Kidney glomerular epithelial cell (primary cell): ENCODE data around the gene TMEM69.
"Not testable (repeated sequence)": the region's sequence is repeated elsewhere in the genome, so short reads cannot be mapped to it uniquely, and the experiment has no call there.

Experiments
- DNase-seq: peaks from one replicate; lab custom pipeline; 2025; lab: John Stamatoyannopoulos, UW

The TMEM69 gene

GRCh38 chr1:45678489-45678888 lies 9.5 kb upstream of the TMEM69 start:
- no peak for DNase-seq

GRCh38 chr1:45679123-45679522 lies 8.9 kb upstream of the TMEM69 start:
- no peak for DNase-seq

DNA sequence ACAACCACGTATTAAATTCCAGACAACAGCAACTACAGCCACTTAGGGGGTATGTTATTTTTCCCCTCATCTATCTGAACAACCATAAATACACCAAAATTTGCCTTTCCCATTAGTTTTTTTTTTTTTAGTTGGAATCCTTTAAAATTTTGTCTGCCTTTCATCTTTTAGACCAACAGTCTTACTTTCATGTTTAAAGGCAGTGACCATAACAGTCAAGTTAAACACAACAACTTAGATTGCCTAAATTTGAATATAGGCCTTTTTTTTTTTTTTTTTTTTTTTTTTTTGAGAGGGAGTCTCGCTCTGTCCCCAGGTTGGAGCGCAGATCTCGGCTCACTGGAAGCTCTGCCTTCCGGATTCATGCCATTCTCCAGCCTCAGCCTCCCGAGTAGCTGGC lies 5.0 kb upstream of the TMEM69 start:
- DNase-seq, result no peak

DNA sequence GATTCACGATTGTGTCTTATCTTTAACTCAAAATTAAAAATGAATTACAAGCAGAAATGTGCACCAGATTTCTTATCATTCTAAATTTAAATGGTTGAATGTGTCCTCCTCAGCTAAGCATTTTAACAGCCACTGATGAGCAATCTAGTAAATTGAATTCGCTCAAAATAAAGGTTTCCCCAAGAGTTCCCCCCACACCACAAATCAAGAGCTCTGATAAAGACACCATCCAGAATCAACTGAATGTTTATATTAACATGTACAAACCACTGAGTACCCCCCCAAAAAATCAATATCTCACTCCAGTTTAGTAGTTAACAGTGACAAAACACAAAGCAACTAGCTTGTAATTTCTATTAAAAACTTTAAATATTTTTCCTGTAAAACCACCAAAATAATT lies 3.6 kb upstream of the TMEM69 start:
- no peak for DNase-seq

DNA sequence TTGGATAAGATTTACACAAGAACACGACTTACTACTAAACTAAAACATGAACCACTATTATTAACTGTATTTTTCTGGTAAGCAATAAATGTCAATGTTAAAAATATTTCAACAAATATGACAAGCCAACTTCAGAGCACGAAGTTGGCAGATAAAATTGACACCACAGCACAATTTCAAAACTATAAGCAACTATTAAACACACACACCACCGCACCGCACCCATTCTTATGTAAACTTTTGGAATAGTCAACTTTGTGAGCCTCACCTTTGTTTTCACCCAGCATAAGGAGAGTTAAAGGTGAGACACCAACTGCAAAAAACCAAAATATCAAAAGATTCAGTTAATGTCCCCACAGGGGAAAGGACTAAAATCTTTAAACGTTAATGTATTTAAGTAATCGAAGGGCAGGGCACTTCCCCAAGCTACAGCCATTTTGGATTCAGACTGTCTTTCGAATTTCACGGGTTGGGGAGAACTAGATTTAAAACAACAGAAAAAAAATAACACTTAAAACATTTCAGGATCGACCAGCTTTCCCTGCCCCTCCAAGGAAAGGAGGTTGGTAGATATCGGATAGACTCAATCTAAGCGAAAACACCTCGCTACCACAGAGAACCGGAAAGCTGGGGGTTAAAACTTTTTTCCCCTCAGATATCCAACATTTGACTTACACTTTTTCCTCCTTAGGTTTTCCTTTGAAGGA lies 2.5 kb upstream of the TMEM69 start:
- no peak for DNase-seq

- DNase-seq, result no peak
Observed at GRCh38 chr1:45686015-45686287, 2.0 kb upstream of the TMEM69 start.

DNA sequence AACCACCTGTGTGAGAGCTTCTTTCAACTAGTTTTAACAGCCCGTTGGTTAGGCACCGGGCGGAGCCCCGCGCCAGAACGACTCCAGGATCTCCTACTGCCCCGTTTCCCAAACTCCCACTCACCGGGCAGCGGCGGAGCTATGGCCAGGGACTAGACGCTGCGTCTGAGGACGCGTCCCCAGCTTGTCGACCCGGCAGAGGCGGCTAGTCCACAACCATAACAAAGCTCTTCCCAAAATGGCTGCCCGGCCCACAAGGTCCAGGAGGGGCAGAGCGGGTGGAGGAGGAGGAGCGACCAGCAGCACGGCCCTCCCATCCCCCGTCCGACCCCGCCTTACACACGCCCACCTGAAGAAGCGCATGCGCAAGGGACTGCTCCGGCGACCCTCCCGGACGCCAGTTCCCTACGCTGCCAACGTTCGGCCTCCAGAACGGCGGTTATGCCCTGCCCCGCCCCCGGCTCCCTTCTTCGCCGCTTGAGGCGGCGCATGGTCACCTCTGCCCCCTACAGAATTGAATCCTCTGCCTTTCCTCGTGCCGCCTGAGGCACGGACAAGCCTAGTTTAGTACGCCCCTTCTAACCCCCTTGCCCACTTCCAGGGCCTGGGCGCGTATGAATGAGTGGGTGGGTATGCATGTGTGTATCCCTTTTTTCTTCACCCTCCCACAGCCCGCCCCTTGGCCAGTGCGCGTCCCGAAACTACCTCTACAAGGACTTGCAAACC lies 1.5 kb upstream of the TMEM69 start, which contains the start of gene GPBP1L1:
GPBP1L1 (minus strand) TSS at position 246 of the 726 bp plus-strand sequence. CDS start 27,446 bp downstream, outside the sequence.
- peak; percentile 96 for DNase-seq

GRCh38 chr1:45687014-45687753 lies 797 bp upstream of the TMEM69 start:
- peak; percentile 98 for DNase-seq

DNA sequence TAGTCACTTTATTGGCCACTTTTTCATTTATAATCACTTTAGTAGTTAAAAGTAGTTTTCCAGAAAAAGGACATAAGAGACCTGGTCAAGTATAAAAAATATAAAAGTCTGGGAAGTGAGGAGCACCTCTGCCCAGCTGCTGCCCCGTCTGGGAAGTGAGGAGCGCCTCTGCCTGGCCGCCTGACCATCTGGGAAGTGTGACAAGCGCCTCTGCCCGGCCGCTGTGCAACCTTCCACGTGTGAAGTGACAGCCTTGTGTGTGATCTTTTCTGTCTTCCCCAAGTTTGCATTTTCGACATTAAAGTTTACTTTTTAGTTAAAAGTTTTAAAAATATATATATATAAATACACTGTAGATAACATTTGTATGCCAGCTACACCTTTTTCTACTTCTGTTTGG lies 5.8 kb downstream of the TMEM69 start:
- DNase-seq, result not testable (repeated sequence)

- DNase-seq, result no peak
Observed at GRCh38 chr1:45694823-45695222, 6.8 kb downstream of the TMEM69 start.

- no peak for DNase-seq
Observed at GRCh38 chr1:45704637-45705036, 16.7 kb downstream of the TMEM69 start.

DNA sequence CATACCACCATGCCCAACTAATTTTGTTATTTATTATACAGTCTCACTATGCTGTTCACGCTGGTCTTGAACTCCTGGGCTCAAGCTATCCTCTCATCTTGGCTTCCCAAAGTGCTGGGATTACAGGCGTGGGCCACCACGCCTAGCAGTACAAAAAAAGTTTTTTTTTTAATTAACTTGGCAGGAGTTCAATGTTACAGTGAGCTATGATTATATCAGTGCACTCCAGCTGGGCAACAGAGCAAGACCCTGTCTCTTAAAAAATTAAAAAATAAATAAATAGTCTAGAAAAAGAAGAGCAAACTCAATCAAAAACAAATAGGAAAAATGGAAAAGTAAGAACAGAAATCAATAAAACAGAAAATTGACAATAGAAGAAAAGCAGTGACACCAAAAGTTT lies 25.7 kb downstream of the TMEM69 start:
- no peak for DNase-seq

DNA sequence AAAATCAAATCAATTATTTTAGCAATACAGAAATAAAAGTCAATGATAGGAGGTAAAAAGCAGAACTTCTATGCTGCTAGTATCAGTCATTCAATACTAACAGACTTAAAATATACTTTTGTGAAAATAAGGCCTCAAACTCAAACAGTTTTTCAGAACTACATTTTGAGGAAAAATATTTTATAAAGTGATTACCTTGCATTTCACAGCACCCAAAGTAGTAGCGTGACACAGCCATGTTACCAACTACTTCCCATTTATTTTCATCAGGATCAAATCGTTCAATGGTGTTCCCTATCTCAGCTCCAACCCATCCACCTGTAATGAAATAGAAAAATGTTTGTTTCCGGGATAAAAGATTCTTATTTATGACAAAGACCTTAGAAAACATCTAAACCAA lies 28.7 kb downstream of the TMEM69 start:
- DNase-seq, result no peak

GRCh38 chr1:45717386-45717785 lies 29.4 kb downstream of the TMEM69 start:
- not testable (repeated sequence) for DNase-seq

DNA sequence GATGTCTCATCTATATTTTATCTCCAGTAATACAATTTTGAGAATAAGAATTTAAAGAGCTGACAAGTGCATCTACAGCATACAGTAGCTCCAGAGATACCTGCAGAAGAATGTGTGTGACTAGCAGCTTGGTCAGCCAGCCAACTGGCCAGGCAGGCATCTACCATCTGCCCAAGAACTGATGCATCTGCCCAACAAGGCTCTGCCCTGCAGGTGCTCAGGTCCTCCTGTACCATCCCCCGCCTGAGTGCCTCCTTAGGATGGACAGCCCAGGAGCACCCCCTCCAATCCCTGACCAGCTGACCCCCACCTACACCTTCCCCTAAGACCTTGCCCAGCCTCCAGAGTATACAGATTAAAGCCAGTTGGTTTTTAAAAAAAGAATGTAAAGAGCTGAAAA lies 30.3 kb downstream of the TMEM69 start:
- DNase-seq, result no peak

- no peak for DNase-seq
Observed at GRCh38 chr1:45721207-45721606, 33.2 kb downstream of the TMEM69 start.

DNA sequence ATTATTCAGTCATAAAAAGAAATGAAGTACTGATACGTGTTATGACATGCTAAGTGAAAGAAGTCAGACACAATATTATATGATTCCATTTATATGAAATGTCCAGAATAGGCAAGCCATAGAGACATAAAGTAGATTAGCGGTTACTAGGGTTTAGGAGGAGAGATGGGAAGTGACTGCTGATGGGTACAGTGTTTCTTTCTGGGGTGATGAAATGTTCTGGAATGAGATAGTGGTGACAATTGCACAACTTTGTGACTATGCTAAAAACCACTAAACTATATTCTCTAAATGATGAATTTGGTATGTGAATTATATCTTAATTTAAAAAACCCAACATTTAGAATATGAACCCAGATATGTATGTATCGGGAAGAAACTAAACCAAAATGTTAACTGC lies 34.8 kb downstream of the TMEM69 start:
- no peak for DNase-seq

DNA sequence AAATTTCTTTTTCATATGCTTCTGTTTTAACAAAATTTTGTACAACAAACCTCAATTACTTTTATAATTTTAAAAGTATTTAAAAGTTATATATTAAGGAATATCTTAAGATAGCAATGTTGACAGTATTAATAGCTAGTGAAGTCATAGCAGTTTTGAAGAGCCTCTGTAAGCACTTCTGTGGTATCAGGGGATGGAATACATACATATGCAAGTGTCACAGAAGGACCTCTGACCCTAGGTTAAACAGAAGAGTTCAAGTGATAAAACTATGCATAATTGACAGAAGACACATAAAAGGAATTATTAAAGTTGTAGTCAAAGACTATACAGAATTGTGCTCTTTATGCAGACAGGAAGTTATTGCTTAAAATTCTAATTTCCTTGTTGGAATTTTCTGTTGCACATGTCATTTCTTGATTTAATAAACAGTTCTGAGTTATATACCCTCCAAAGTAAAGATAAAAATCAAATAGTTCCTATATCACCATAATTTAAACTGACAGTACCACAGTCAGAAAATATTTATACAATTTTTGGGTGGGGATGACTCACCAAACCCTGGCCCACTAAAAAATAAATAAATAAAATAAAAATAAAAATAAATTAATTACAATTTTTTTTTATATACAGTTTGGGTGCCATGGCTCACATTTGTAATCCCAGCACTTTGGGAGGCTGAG lies 35.4 kb downstream of the TMEM69 start:
- no peak for DNase-seq

GRCh38 chr1:45726007-45726406 lies 38.0 kb downstream of the TMEM69 start:
- not testable (repeated sequence) for DNase-seq

DNA sequence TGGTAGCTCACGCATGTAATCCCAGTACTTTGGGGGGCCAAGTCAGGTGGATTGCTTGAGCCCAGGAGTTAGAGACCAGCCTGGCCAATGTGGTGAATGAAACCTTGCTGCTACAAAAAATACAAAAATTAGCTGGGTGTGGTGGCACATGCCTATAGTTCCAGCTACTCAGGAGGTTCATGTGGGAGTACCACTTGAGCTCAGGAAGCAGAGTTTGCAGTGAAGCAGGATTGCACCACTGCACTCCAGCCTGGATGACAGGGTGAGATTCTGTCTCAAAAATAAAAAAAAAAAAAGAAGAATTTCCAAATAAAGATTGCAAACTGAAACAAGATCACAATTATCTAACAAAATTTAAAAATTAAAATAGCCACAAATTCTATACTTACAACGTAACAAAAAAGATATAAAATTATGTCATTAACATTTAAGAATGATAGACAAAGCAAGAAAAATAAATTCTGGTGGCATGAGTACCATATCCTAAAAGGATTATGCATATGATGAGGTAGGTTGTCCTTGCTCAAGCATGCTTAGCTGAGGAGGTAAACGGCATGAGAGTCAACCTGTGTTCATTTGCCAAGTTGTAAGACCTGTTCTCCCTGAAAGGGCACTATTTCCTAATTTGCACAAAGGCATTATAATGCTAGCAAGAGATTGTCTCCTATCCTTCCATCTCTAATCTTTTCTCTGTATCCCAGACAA lies 42.2 kb downstream of the TMEM69 start:
- no peak for DNase-seq

GRCh38 chr1:45730780-45731319 lies 42.9 kb downstream of the TMEM69 start:
- no peak for DNase-seq

DNA sequence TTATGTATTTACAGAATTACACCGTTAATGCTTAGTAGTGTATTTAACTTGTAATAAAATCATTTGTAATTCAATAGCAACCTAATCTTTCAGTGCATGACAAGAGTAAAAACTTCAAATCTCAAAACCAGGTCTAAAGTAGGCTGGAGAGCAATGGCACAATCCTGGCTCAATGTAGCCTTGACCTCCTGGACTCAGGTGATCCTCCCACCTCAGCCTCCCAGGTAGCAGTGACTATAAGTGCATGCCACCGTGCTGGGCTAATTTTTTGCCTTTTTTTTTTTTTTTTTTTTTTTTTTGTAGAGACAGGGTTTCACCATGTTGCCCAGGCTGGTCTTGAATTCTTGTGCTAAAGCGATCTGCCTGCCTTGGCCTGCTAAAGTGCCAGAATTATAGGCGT lies 51.2 kb downstream of the TMEM69 start:
- DNase-seq, result no peak
